A549 (cell line): ENCODE results near the gene NEURL2. TPM values are rescaled to one million over a fixed set of nuclear protein-coding genes. Genes with fewer than 3 reads are reported as not detected.
A peak's percentile ranks its signal among the peaks of the same experiment; 100 is the strongest.

Source experiments
- ATAC-seq, 2 experiments: fragments of 200-7000 bp in 1 of 2; fragments of >200 bp in 1 of 2; cut with Nextera tagmentation in 1 of 2; cut with Tn5 transposase in 1 of 2; 3 replicates each; pipeline versions ENCODE4 v1.8.0 to v1.9.1; 2018 to 2020; ENCODE audit warnings: mild to moderate bottlenecking in 1 of 2, moderate library complexity in 1 of 2
- CTCF ChIA-PET: fragments of 300-600 bp; sonication (Branson Sonifier 250); formaldehyde crosslinking; extraction: SDS; loops from one replicate; lab custom pipeline; 2021; ENCODE audit warnings: antibody characterized with exemption, inconsistent platforms; lab: Yijun Ruan, JAX
- POLR2A ChIA-PET: fragments of 350-600 bp; formaldehyde crosslinking; extraction: SDS; loops from one replicate; lab custom pipeline; 2021; ENCODE audit warnings: antibody characterized with exemption, inconsistent platforms; lab: Yijun Ruan, JAX
- DNase-seq, 2 experiments: peaks; one replicate each; pipeline versions ENCODE4 v3.0.0 to v3.0.0-alpha.2; 2011 to 2016; ENCODE audit warnings: low read depth in 1 of 2, low spot score in 1 of 2
- FAIRE-seq: peaks from 2 replicates; lab custom pipeline; 2011; peaks lifted over from hg19 to GRCh38; lab: Jason Lieb, UNC
- H3K27ac ChIP-seq, 2 experiments: fragments of >200 bp; sonication (Bioruptor Twin); formaldehyde crosslinking; 3 replicates each; pipeline ENCODE4 v1.5.1; 2016 to 2017
- H3K4me1 ChIP-seq: fragments of >200 bp; sonication (Bioruptor Twin); formaldehyde crosslinking; 3 replicates; pipeline ENCODE4 v1.6.1; 2016
- H3K4me2 ChIP-seq: fragments of >200 bp; sonication (Bioruptor Twin); formaldehyde crosslinking; 3 replicates; pipeline ENCODE4 v1.6.1; 2016
- H3K4me3 ChIP-seq: fragments of >200 bp; sonication (Bioruptor Twin); formaldehyde crosslinking; 3 replicates; pipeline ENCODE4 v1.5.1; 2016
- H3K9me3 ChIP-seq: fragments of >200 bp; sonication (Bioruptor Twin); formaldehyde crosslinking; 3 replicates; pipeline ENCODE4 v1.6.1; 2016
- BCL3 ChIP-seq: fragments of >200 bp; sonication (Bioruptor Twin); formaldehyde crosslinking; IDR thresholded peaks from 3 replicates; pipeline ENCODE4 v1.6.1; 2016
- CEBPB ChIP-seq, 2 experiments: fragments of >200 bp in 1 of 2; sonication (Bioruptor Twin) in 1 of 2; formaldehyde crosslinking in 1 of 2; IDR thresholded peaks; 2 replicates each; pipeline ENCODE4 v1.6.1; 2012 to 2016
- CHD2 ChIP-seq: fragments of 150-350 bp; IDR thresholded peaks from 2 replicates; pipeline ENCODE4 v1.6.1; 2014; ENCODE audit warnings: low read length; ENCODE audit not compliant: partially characterized antibody
- CHD4 ChIP-seq: fragments of 200-600 bp; sonication (generic); IDR thresholded peaks from 2 replicates; pipeline ENCODE4 v1.6.1; 2016; ENCODE audit warnings: antibody characterized with exemption, mild to moderate bottlenecking, borderline replicate concordance
- EHF ChIP-seq: fragments of 250-450 bp; sonication (Bioruptor Pico); IDR thresholded peaks from 2 replicates; pipeline ENCODE4 v1.5.0; 2020; ENCODE audit warnings: mild to moderate bottlenecking
- ESRRA ChIP-seq: fragments of 150-350 bp; IDR thresholded peaks from 2 replicates; pipeline ENCODE4 v1.6.1; 2014; ENCODE audit warnings: mild to moderate bottlenecking, low read length, borderline replicate concordance
- FOSB ChIP-seq: fragments of 250-450 bp; sonication (Bioruptor Pico); IDR thresholded peaks from 2 replicates; pipeline ENCODE4 v1.5.0; 2020; ENCODE audit warnings: mild to moderate bottlenecking, moderate library complexity
- FOSL2 ChIP-seq, 2 experiments: fragments of 450-650 bp in 1 of 2; fragments of >200 bp in 1 of 2; sonication (Bioruptor Twin) in 1 of 2; formaldehyde crosslinking; IDR thresholded peaks; 2 replicates each; pipeline versions ENCODE4 v1.5.0 to v1.6.1; 2016 to 2020; ENCODE audit warnings: mild to moderate bottlenecking in 1 of 2, moderate library complexity in 1 of 2
- GATA3 ChIP-seq: IDR thresholded peaks from 2 replicates; pipeline ENCODE4 v1.6.1; 2012; ENCODE audit warnings: borderline replicate concordance
- HOXB13 ChIP-seq: fragments of 250-450 bp; sonication (Bioruptor Pico); IDR thresholded peaks from 2 replicates; pipeline ENCODE4 v1.5.0; 2020; ENCODE audit warnings: low read depth, mild to moderate bottlenecking, moderate library complexity
- JUN ChIP-seq, 2 experiments: fragments of >200 bp; sonication (Bioruptor Twin); formaldehyde crosslinking; IDR thresholded peaks; 2 replicates in 1 of 2; 3 replicates in 1 of 2; pipeline ENCODE4 v1.6.1; 2016 to 2017
- KDM5A ChIP-seq: fragments of 200-600 bp; sonication (generic); IDR thresholded peaks from 2 replicates; pipeline ENCODE4 v1.6.1; 2016; ENCODE audit warnings: antibody characterized with exemption, mild to moderate bottlenecking
- RAD21 ChIP-seq, 2 experiments: fragments of >200 bp in 1 of 2; sonication (Bioruptor Twin) in 1 of 2; formaldehyde crosslinking in 1 of 2; IDR thresholded peaks in 1 of 2; conservative IDR thresholded peaks in 1 of 2; 2 replicates in 1 of 2; 3 replicates in 1 of 2; pipeline ENCODE4 v1.6.1; 2012 to 2018; ENCODE audit warnings: inconsistent platforms in 1 of 2
- RARB ChIP-seq: fragments of 250-450 bp; sonication (Bioruptor Pico); IDR thresholded peaks from 2 replicates; pipeline ENCODE4 v1.8.0; 2021; ENCODE audit warnings: mild to moderate bottlenecking, moderate library complexity
- REST ChIP-seq: fragments of 200-600 bp; sonication (generic); IDR thresholded peaks from 2 replicates; pipeline ENCODE4 v1.6.1; 2016; ENCODE audit warnings: antibody characterized with exemption, mild to moderate bottlenecking, moderate library complexity
- RNF2 ChIP-seq: fragments of 200-600 bp; sonication (generic); IDR thresholded peaks from 2 replicates; pipeline ENCODE4 v1.6.1; 2016; ENCODE audit warnings: low read depth, mild to moderate bottlenecking, antibody characterized with exemption, moderate library complexity, borderline replicate concordance
- WGBS: methylation state at CpG from one replicate; pipeline ENCODE4 v1.1.6; 2017; ENCODE audit errors: missing lambda C conversion rate; 5-methylcytosine and 5-hydroxymethylcytosine counted together
- polyA plus RNA-seq, 4 experiments: library from polyadenylated mRNA; depleted of rRNA in 3 of 4; stranded (reverse); fragments of >200 nt; fragmentation: RNase III in 1 of 4; extraction: RNeasy Plus Mini Kit Qiagen cat#74134 plus additional on column Dnase treatment in 1 of 4; gene quantifications; 2 replicates in 3 of 4; 3 replicates in 1 of 4; pipeline ENCODE4 v1.2.3, GENCODE V29; 2011 to 2017
- TF ChIP-seq, protein P1 (sequence below): fragments of 250-450 bp; sonication (Bioruptor Pico); IDR thresholded peaks from 2 replicates; pipeline ENCODE4 v1.5.0; 2020; ENCODE audit warnings: low read depth, mild to moderate bottlenecking, moderate library complexity

The NEURL2 gene
- polyA plus RNA-seq, 2 of the 4 experiments (the other 2 are of a cell fraction), result 0.57 to 1.4 TPM

DNA sequence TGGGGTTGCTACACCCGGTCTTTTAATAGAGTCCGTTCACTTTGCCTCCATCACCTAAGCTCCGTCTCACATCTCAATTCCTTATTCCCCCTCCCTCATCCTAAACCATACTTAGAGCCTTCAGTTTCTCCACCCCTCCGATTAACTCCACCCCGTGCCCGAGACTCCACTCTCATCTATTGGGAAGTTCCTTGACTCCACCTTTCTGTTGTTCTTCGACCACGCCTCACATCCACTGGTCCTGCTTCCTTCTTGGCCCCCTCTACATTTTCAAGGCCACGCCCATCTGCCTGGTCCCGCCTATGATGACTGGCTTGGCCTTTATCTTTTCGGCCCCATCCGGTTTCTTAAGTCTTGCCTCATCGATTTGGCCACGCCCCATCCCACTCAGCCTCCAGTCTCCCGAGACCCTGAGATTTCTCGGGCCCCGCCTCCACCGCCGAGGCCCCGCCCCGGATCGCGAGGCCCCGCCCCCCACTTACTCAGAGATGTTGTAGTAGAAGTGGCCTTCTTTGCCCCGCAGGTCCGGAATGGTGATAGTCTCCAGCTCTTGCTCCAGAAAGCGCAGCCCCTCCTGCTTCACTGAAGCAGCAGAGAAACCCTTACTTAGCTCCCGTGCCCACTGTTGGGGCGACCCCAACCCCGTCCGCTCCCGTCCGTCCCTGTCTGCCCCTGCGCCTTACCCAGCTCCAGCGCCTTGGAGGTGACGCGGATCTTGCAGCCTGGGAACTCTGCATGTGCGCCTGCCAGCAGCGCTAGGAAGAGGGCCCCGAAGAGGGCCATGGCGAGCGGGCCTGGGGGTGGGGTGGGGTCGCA is 19.9 kb upstream of the NEURL2 start:
- TF ChIP-seq JUN (IDR thresholded peaks at IDR 0.05) (peak in 1 of 2 experiments; percentile 17; a peak in 1 of 5 replicates), EHF (CRISPR knock-in tag) (no peak), RAD21 (conservative IDR thresholded peaks at IDR 0.05 in 1 of 2, IDR thresholded peaks at IDR 0.05 in 1 of 2) (no peak), RNF2 (no peak), RARB (CRISPR knock-in tag) (no peak), GATA3 (no peak), CEBPB (IDR thresholded peaks at IDR 0.05) (peak; percentile 12 to 70; a peak in 2 of 4 replicates), FOSL2 (IDR thresholded peaks at IDR 0.05) (no peak), FOSL2 (CRISPR knock-in tag; IDR thresholded peaks at IDR 0.05) (no peak), ESRRA (no peak), REST (peak; percentile 61), HOXB13 (no peak), KDM5A (no peak), CHD2 (peak; percentile 80), CHD4 (no peak), BCL3 (no peak), FOSB (CRISPR knock-in tag) (no peak)
- TF ChIP-seq, protein P1, sequence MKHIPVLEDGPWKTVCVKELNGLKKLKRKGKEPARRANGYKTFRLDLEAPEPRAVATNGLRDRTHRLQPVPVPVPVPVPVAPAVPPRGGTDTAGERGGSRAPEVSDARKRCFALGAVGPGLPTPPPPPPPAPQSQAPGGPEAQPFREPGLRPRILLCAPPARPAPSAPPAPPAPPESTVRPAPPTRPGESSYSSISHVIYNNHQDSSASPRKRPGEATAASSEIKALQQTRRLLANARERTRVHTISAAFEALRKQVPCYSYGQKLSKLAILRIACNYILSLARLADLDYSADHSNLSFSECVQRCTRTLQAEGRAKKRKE, result no peak
- Histone ChIP-seq H3K4me3 (peak overlapping the region; percentile 33; the same call in 2 of the 3 replicates), H3K4me1 (peaks cover 16% of the 10 kb centered on the region), H3K4me2 (peak overlapping the region; percentile 69), H3K9me3 (no peaks in the 10 kb centered on the region), H3K27ac (peak overlapping the region; percentile 55 to 79)
- ChIA-PET POLR2A (interaction anchor here (1.0 to 1.2 kb wide), 2 partner anchors 11 to 24 kb away, joined by 4 to 8 read pairs; no protein-coding TSS in a partner anchor), CTCF (interaction anchor here (0.6 to 1.6 kb wide), 2 partner anchors 13 to 1781 kb away, joined by 3 to 6 read pairs; no protein-coding TSS in a partner anchor)
- DNase-seq (peak; percentile 87 to 99), FAIRE-seq (no peak), ATAC-seq (peak; percentile 88 to 96)
- 20% methylated on average over 28 of the region's 43 CpGs for WGBS
